Ramos (cell line): ENCODE results near the gene MRTFB.

Source experiments
- in situ Hi-C: fragments of 300-500 bp; cut with MboI; formaldehyde crosslinking; loops from one replicate; pipeline ENCODE4 v1.14.3; 2022; ENCODE audit warnings: low sequenced_read_pairs; ENCODE audit not compliant: unreplicated experiment

Gene MRTFB

DNA sequence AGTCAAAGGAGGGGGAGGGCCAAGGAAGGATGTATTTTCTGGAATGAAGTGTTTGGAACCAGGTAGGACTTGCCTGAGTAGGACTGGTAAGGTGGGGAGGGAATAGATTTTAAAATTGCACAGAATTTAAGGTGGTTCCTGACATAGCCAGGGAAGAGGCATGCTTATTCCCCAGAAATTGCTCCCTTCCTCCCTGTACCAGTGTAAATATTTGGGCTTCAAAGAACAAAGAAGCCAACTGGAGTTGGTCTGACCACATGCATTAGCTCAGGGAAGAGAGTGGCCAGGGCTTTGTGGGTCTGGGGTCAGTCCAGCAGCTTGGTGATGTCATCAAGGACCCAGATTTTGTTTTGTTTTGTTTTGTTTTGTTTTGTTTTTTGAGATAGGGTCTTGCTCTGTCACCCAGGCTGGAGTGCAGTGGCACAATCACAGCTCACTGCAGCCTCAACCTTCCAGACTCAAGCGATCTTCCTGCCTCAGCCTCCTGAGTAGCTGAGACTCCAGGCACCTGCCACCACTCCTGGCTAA, 9.3 kb upstream of the MRTFB start:
- in situ Hi-C loops = no loop called here

DNA sequence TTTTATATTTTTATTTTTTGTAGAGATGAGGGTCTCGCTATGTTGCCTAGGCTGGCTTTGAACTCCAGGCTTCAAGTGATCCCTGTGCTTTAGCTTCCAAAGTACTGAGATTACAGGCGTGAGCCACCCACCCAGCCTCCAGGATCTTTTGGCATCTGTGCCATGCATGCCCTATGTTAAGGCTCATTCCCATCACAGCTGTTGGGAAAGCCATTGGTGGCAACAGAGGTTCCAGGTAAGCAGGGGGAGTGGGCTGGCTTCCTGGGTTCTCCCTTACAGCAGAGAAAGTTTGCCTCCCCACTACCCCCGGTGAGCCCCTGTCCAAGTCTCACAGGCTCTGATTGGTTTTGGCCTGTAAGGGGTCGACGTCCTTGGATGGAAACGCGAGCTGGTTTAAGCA, 8.9 kb upstream of the MRTFB start:
- in situ Hi-C loops = no loop called here

GRCh38 chr16:14063618-14064581, 7.2 kb upstream of the MRTFB start:
- in situ Hi-C loops = no loop called here

DNA sequence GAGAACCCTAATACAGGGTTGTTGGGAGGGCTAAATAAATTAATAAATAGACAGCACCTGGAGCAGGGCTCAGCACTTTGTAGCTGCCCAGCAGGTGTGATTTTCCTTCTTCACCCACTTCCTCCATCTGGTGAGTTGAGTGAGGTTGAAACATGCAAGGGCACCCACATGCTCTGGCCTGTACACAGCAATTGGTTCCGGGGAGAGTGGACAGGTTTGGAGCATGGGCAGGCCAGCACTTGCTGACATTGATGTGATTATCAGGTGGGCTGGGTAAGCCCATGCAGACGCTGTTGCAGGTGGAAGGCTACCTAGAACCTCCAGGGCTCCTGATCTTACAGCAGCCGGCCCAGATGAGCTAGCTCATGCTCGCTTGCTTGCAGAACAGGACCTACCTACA, 1.3 kb upstream of the MRTFB start:
- in situ Hi-C loops = no loop called here

GRCh38 chr16:14070555-14070876, 603 bp upstream of the MRTFB start:
- in situ Hi-C loops = no loop called here

- in situ Hi-C loops = no loop called here
Observed at GRCh38 chr16:14071576-14072271, 605 bp downstream of the MRTFB start.

- in situ Hi-C loops = no loop called here
Observed at GRCh38 chr16:14072360-14072759, 1.2 kb downstream of the MRTFB start.

GRCh38 chr16:14074544-14074943, 3.4 kb downstream of the MRTFB start:
- in situ Hi-C loops = no loop called here

GRCh38 chr16:14077918-14078317, 6.8 kb downstream of the MRTFB start:
- in situ Hi-C loops = no loop called here

DNA sequence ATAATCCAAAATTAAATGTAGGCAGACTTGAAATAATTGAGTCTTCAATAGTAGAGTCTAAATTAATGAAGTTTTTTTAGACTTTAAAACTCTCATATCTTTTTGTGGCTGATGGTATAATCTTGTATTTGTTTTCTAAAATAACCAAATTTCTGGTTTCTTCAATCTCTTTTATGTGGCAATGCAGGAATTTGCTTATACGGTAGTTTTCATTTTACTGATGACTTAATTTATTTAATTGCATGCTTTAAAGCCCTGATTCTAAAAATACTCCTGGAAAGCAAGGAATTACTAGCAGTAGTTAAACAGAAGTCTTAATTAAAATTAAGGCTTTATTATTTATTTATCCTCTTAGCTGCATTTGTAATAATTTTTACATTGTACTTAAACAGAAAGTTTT, 15.4 kb downstream of the MRTFB start:
- in situ Hi-C loops = no loop called here

- in situ Hi-C loops = no loop called here
Observed at GRCh38 chr16:14087181-14087580, 16.1 kb downstream of the MRTFB start.

DNA sequence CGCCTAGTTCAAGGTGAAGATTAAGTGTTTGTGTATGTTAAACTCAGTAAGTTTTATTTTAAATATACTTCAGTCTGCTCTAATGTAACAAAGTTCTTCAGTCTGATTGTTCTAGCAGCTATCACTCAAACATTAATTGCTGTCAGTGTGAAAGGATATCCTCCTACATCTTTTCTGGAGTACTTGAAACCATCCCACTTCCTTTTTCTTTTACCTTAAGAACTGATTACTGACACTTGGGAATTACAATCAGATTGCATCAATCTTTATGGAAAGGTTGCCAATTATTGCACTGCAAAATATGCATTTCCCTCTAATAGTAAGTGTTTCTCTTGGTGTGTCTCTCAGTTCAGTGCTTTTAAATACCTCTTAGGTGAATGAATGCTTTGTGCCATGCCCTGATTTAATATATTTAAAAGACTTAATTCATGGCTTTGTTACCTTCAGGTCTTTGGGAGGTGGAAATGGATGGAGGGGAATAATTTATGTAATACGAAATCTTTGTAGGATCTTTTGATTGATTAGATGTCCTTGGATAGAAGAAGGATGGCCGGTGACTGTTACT, 16.6 kb downstream of the MRTFB start:
- in situ Hi-C loops = no loop called here

GRCh38 chr16:14088155-14088753, 17.1 kb downstream of the MRTFB start:
- in situ Hi-C loops = no loop called here

GRCh38 chr16:14089283-14089823, 18.2 kb downstream of the MRTFB start:
- in situ Hi-C loops = no loop called here

DNA sequence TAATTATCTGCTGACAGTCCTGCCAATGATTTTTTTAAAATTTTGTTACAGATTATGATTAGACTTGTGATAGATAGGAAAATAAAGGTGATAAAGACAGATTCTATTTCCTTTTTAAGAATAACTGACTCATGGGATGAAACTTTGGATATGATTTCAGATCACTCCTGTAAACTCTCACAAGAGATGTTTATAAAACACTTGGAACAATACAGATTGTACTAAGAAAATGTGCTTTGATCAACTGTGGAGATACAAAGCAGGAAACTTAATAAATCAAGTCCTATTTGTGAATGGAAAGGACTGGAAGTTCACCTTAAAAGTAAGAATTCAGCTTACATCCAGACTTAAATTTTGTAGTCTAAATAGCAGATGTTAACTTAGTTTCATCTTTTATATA, 21.4 kb downstream of the MRTFB start:
- in situ Hi-C loops = no loop called here

GRCh38 chr16:14095883-14096551, 24.9 kb downstream of the MRTFB start:
- in situ Hi-C loops = no loop called here

DNA sequence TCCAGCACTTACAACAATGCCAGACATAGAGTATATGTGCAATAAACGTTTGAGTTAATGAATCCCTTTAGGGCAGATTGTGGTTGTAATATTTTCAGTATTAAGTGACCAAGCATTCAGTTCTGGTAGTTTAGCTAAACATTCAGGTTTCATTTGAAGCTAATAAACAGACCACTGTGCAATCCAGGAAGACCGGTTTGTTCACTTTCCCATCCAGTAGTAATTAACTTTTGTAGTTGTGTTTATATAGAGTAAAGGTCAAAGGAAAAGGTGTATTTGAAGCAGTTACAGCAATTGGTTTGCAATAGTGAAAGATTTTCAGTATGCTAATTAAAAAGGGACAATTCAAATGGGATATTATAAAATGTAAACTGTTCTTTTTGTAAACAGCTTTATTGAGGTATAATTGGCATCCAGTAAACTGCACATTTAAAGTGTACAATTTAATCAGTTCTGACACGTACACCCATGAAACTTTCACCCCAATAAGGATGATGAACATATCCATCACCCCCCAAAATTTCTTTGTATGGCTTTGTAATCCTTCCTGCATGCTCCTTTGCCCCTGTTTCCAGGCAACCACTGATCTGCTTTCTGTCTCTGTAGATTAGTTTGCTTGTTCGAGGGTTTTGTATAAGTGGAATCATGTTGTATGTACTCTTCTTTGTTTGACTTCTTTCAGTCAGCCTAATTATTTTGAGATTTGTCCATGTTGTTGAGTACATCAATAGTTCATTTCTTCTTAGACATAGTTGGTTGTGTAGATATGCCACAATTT, 26.3 kb downstream of the MRTFB start:
- in situ Hi-C loops = no loop called here

GRCh38 chr16:14098081-14098480, 27.0 kb downstream of the MRTFB start:
- in situ Hi-C loops = no loop called here

DNA sequence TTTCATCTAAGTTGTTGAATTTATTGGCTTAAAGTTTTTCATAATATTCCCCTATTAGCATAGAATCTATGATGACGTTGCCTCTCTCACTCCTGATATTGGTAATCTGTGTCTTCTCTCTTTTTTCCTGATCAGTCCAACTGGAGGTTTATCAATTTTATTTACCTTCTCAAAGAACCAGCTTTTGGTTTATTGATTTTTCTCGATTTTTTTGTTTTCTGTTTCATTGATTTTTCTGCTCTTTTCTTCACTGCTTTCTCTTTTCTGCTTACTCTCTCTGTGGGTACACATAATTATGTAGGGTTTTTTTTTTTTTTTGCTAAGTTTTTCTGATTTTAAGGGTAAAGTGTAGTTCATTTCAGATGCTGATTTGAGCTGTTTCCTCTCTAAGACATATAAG, 29.7 kb downstream of the MRTFB start:
- in situ Hi-C loops = no loop called here
